ENCODE measurements around the gene PRRT1B.

GRCh38 chr9:131580358-131580757 is 35.0 kb downstream of the PRRT1B start:
- TF ChIP-seq, protein P1, sequence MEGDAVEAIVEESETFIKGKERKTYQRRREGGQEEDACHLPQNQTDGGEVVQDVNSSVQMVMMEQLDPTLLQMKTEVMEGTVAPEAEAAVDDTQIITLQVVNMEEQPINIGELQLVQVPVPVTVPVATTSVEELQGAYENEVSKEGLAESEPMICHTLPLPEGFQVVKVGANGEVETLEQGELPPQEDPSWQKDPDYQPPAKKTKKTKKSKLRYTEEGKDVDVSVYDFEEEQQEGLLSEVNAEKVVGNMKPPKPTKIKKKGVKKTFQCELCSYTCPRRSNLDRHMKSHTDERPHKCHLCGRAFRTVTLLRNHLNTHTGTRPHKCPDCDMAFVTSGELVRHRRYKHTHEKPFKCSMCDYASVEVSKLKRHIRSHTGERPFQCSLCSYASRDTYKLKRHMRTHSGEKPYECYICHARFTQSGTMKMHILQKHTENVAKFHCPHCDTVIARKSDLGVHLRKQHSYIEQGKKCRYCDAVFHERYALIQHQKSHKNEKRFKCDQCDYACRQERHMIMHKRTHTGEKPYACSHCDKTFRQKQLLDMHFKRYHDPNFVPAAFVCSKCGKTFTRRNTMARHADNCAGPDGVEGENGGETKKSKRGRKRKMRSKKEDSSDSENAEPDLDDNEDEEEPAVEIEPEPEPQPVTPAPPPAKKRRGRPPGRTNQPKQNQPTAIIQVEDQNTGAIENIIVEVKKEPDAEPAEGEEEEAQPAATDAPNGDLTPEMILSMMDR (conservative IDR thresholded peaks at IDR 0.05) = no peak
- TF ChIP-seq ZFX (IDR thresholded peaks at IDR 0.05) = no peak
